ENCODE results near the gene CES3.

CES3 gene, protein sequence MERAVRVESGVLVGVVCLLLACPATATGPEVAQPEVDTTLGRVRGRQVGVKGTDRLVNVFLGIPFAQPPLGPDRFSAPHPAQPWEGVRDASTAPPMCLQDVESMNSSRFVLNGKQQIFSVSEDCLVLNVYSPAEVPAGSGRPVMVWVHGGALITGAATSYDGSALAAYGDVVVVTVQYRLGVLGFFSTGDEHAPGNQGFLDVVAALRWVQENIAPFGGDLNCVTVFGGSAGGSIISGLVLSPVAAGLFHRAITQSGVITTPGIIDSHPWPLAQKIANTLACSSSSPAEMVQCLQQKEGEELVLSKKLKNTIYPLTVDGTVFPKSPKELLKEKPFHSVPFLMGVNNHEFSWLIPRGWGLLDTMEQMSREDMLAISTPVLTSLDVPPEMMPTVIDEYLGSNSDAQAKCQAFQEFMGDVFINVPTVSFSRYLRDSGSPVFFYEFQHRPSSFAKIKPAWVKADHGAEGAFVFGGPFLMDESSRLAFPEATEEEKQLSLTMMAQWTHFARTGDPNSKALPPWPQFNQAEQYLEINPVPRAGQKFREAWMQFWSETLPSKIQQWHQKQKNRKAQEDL

DNA sequence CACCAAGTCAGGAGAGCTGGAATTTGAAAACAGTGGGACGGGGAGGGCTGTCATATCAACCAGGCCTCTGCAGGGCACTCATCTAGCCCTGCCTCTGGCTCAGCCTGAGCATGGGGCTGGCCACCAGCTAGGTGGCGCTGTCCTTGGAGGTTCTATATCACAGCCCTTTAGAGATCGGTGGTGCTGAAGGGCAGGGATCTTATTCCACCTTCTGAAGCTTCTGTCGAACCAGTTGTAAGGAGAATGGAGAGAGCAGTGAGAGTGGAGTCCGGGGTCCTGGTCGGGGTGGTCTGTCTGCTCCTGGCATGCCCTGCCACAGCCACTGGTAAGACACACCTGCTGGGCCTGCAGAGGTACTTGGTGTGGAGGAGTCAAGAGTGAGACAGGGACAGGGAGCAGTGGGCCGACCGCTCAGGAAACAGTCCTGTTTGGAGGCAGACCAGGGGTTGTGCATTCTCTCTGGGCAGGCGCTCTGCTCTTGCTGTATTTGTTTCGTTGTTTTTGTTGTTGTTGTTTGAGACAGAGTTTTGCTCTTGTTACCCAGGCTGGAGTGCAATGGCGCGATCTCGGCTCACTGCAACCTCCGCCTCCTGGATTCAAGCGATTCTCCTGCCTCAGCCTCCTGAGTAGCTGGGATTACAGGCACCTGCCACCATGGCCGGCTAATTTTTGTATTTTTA lies at the start of gene CES3:
CES3 (plus strand) TSS at position 202 of the 680 bp plus-strand sequence; CDS start at position 244, 42 bp downstream.
- DNase-seq (ENCODE audit: low spot score), result peak; percentile 81

DNA sequence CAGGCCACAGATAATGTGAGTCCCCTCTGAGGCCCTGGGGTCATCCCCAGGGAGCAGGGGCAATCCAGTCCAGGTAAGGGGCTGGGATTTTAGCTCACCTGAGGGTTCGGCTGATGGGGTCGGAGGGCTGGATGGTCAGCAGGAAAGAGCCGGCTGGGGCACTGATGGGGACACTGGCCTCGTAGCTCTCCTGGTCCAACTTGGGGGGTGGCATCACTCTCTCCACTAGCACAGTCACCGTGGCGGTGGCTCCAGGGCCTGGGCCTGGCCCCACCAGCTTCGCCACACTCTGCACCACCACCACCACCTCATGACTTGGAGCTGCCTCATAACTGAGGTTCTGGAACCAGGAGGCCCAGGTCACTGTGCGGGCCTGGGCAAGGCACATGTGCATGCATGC lies 49.3 kb upstream of the CES3 start:
- no peak for DNase-seq (ENCODE audit: low spot score)

DNA sequence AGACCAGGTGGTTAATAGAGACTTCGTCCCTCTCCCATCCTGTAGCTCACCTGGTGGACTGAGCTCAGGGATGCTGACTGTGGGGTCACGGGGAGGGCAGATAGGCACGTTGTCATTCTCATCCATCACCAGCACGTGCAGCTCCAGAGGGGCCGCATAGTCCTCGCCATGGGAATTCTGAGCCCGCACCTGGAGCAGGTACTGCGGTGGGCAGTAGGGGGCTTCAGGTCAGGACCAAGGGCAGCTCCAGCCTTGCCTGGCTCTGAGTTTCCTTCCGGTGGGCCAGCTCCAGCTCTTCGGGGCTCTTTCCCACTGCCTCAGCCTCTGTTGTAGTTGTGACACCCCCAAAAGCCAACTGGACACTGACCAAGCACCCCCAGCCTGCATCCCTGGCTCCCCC lies 48.0 kb upstream of the CES3 start:
- no peak for DNase-seq (ENCODE audit: low spot score)

DNA sequence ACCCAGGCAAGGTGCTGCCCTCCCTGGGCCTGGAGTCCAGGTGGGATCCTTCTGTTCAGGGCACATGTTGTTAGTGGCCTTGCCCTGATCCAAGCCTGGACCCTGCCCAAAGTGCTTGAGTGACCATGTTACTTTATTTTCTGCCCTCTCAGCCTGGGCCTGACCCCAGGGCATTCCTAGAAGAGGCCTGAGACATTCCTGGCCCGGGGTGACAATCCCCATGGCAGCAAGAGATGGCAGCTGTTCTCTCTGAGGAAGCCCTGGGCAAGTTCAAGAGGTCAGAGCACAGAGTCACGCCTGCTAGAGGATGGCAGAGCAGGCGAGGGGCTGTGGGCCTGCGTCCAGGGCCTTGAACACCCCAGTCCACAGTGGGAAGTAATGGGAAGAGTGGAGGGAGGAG lies 47.4 kb upstream of the CES3 start:
- DNase-seq (ENCODE audit: low spot score), result no peak

DNA sequence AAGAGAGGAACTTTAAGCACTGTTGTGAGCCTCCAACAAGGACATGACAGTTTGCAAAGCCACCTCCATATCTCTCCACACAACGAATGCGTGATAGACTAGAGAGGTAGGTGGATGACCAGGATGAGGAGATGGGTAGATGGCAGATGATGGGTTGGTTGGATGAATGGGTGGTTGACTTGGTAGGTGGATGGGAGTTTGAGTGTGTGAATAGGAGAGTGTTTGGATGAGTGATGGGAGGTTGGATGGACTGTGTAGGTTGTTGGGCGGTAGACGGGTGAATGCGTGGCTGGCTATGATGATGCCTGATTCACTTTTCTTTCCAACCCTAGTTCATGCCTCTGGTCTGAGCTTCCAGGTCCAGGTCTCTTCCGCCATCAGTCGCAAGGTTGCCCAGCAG lies 46.5 kb upstream of the CES3 start:
- no peak for DNase-seq (ENCODE audit: low spot score)

DNA sequence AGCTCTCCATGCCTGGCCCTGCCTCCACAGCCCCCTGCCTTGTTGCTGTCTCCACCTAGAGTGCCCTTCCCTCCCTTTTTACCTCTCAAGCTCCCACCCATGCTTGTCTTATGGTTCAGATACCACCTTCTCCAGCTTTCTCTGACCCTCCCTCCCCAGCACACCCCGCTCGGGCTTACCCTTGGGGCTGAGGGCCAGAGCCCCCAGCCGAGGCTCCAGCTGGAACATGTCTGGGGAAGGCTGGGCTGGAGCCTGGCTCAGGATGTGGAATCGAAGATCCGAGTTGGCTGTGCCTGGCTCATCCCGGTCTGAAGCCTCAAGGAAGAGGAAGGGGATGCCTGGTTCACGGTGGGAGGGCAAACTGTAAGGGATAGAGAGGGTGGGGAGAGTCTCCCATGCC lies 46.0 kb upstream of the CES3 start:
- DNase-seq (ENCODE audit: low spot score), result no peak

DNA sequence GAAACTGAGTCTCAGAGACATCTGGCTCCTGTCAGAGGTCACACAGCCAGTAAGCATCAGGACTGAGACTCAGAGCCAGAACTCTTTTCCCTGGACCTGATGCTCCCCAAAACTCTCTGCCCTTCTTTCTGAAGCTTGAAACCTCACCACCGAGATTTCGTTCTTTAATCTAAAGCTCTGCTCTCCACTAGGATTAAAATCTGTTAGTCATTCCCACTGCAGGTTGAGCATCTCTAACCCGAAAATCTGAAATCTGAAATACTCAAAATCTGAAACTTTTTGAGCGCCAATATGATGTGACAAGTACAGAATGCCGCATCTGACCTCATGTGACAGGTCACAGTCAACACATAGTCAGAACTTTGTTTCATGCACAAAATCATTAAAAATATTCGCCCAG lies 44.5 kb upstream of the CES3 start:
- no peak for DNase-seq (ENCODE audit: low spot score)

DNA sequence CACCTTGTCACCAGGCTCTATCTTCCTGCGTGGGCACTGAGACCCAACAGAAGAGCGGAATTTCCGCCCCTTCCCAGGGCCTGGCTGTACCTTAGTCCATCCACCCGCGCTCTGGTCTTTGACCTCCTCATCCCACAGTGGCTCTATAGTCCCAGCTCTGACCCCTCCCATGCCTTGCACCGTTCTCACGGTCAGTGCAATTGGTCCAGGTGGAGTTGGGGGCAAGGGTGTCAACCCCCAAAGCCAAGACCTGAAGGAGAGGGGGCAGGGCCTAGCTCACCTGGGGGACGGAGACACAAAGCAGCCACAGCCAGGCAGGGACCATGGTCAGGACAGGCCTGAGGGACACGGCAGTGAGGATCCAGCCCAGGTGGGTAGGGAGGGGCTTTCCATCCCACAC lies 43.3 kb upstream of the CES3 start:
- DNase-seq (ENCODE audit: low spot score), result no peak

DNA sequence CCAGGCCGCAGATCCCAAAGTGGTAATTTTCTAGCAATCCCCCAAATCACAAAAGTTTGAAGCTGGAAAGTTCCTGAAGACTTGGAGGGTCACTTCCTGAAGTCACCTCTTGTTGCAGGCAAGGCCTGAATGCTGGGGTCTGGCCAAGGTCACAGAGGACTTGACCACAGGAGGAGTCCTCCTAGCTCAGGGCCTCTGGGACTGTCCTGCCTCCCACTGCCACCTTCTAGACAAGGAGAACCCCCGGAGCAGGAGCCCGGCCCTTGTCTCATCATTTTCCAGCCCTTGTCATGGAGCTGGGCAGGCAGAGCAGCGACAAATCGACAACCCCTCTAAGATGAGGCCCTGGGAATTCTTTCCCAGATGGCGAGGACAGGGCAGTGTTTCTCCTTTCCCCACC lies 42.7 kb upstream of the CES3 start:
- no peak for DNase-seq (ENCODE audit: low spot score)

DNA sequence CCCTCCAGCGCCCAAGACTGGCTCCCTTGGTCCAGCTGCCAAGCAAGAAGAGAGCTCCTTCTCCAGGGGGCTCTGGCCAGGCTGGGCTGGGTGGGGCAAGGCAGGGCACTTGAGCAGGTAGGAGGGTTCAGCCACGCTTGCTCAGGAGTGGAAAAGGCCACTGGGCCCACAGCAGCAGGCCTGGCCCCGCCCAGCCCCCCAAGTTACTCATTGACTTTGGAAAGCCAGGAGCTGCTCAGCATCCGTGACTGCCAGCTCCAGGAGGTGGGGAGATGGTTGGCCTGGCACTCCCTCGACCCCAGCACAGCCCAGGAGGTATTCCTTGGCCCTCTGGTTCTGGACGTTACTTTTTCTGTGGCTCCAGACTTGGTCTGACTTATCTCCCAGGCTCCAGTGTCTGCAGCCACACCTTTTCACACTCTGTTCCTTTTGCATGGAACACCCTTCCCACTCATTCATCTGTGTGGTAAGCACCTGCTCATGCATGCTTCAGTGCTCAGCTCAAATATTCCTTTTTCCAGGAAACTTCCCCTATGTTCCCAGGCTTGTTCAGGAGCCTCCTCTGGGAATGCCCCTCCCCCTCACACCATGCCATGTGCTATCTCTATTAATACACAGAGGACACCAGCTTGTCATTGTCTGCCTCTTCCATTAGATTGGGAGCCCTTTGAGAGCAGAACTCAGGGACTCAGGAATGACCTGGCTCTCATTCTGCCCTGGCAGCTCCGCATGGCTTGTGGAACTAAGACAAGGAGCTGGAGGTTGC lies 42.1 kb upstream of the CES3 start, which contains the start of gene CDH16:
CDH16 (minus strand) TSS at position 83 of the 766 bp plus-strand sequence. CDS start 820 bp downstream, outside the sequence.
- DNase-seq (ENCODE audit: low spot score), result peak; percentile 93

DNA sequence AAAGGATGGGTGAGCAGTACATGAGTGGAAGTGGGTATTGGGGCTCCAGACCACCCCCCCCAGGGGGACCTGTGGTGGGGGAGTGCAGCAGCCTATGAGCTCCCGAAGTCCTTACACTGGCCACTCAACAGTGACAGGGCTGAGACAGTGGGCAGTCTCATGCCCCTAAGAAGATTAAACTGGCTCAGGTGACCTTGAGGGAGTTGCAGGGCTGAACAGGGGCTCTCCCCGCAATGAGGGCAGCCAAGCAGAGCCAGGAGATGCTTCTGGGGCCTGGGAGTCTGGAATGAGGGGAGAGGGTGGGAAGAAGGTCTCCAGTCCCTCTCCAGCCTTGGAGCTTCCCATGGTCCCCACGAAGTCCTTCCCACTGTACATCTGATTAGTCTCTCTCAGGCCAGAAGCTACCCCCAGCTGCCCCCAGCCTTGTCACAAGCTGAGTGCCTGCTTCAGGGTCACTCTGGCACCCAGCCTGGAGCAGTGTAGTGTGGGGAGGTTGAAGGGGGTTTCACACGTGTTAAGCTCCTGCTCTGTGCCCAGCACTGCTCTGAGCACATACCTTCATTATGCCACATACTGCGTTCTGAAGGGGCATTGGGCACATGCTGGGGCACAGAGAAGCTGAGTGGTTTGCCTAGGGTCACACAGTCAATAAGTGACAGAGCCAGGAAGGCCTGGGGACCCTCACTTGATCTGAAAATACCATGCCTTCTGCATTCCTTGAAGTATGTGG lies 41.3 kb upstream of the CES3 start:
- peak; percentile 26 for DNase-seq (ENCODE audit: low spot score)

DNA sequence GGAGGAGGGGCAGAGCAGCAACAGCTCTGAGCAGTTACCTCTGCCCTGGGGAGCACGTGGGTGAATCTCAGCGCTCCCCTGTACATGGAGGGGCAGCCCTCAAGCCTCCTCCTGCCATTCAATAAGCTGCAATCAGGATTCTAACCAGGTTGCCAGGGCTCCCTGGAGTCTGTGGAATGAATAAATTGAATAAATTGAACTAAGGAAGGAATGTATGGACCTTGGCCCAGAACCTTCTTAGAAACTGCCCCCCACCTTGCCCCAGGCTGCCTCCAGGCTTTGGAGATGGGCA lies 40.8 kb upstream of the CES3 start:
- no peak for DNase-seq (ENCODE audit: low spot score)

DNA sequence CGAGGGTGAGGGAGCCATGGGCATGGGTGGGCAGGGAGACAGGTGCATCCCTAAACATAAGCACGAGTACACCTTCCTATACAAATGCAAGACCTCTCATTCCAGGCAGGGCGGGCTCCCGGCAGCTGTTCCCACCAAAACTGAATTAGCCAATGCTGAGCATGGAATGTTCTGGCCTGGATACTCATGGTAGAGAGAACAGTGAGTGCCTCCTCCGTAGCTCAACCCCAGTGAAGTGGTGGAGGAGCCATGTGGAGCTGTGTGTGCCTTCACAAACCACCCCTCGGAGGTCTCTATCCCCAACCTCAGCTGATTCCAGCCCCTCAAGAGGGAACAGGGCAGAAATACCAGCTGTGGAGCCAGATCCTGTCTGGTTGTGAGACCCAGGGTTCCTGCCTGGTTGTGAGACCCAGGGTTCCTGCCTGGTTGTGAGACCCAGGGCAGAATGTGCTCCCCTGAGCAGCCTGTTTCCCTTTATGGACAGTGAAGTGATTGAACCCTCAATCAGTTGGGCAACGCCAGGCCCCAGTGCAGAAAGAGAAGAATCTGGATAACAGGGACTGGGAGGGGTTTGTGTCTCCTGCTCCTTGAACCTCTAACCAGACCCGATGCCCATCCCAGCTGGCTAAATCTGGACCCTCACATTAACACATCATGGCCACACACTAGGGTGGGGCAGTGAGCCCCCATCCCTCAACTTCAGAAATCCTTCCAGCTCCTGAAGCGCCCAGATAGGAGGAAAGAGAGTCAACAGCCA lies 40.0 kb upstream of the CES3 start:
- DNase-seq (ENCODE audit: low spot score), result peak; percentile 10

DNA sequence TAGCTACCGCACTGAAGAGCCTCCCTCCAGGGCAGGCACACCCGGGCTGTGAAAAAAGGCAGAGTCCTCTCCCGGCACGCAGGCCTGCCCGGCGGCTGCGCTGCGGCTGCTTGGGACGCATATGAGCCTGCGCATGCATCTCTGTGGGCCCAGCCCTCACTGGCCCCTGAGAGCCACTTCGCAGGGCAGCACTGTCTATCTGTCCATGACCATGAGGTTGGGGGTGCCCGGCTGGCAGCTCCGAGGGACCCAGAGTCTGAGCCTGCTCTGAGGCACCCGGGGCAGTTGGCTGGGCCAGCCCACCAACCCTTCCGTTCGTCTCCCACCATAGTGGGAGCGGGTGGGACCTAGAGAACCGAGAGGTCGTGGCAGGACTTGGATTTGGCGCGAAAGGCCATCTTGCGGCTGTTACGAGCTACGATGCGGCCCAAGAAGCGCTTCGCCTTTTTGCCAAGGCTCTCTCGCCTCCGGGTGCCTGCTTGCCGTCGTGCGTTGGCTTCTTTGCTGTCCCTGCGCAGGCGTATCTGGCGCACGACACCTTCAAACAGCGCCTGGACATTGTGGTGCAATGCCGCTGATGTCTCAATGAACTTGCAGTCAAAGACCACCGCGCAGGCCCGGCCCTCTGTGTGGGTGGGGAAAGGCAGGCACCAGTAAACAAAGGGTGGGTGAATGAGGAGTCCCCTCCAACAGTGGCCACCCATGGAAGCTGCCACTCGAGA lies 39.2 kb upstream of the CES3 start:
- no peak for DNase-seq (ENCODE audit: low spot score)

DNA sequence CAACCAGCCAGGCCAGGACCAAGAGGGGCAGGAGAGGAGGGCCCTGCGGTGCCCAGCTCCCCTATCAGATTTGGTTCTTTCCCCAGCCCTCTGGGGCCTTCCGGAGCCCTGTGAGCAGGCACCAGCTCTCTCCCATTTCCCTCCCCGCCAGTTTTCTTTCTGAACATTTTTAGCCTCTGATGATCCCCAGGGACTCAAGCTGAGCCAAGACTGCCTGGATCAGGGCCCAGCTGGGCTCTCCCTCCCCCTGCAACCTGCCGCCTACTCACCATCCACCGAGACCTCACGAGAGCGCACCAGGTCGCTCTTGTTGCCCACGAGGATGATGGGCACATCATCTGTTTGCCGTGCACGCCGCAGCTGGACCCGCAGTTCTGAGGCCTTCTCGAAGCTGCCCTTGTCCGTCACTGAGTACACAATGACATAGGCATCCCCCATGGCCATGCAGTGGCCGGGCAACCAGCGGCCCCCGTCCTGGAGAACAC lies 37.8 kb upstream of the CES3 start:
- peak; percentile 35 for DNase-seq (ENCODE audit: low spot score)

DNA sequence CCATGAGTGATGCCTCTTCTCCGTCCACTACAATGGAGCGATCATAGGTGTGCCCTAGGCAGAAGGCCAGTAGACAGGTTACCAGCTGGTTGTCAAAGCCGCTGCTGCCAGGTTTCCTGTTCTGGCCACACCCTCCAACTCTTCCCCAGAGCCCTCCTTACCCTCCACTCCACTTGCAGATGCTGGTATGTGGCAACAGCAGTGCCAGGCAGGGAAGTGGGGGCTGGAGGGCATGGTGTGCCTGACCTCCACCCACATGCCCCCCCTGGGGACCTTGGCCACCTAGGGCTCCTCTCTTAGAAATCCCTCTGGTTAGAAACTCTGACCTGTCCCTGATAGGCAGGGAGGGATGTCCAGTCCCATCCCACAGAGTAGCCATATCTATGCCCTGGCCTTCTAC lies 37.2 kb upstream of the CES3 start:
- DNase-seq (ENCODE audit: low spot score), result peak; percentile 32

DNA sequence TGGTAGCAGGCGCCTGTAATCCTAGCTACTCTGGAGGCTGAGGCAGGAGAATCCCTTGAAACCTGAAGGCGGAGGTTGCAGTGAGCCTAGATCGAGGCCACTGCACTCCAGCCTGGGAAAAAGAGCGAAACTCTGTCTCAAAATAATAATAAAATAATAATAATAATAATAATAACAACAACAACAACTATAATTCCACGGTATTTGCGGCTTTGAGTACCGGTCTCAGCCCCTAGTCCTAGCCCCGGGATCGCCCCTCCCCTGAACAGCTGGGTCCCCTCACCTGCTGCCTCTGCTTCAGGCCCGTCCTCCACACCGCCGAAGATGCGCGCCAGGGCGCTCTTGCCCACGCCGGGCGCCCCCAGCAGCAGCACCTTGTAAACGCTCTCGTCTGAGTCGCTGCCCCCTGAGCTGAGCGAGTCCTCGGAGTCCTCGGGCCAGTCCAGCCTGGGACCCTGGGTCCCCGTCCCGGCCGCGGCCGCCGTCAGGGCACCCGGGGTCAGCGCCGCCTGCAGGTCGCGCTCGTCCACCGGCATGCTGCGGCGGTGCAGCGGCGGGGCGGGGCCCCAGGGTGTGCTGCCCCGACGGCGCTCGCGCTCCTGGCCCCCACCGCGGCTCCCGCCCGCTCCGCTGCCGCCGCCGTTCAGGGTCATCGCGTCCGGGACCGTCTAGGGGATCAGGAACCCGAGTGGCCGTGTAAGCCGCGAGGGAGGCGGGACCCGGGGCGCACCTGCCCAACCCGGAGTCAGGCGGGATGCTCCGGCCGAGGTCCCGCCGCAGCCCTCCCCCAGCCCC lies 36.3 kb upstream of the CES3 start:
- DNase-seq (ENCODE audit: low spot score), result peak; percentile 54

DNA sequence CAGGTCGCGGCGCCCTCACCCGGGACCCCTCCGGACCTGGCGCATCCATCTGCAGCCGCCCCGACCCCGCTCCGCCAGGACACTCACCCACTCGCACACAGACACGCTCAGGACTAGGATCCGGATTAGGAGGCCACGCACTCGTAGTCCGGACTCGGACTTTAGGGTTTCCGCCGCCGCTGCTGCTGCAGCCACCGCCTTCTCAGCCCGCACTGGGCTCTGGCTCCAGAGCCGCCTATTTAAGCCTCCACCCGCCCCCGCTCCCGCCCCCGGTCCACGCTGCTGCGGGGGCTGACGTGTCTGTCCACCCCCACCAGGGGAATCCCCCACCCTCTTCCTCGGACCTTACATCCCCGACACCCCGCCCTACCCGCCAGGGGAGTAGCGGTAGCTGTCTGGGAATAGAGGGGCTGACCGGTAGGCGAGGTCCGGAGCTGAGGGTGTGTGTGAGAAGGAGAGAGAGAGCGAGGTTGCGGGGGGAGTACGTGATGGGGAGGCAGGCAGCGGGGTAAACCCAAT lies 35.7 kb upstream of the CES3 start, which contains the start of gene RRAD:
RRAD (minus strand) TSS at position 214 of the 519 bp plus-strand sequence. CDS start 356 bp downstream, outside the sequence.
- peak; percentile 90 for DNase-seq (ENCODE audit: low spot score)

All from kidney tubule cell (primary cell).